Stimulated activated CD4-positive, alpha-beta T cell treated with anti-CD3 and anti-CD28 coated beads, Interleukin-2, amount 100 ng/mL, for 4 hours (primary cell): ENCODE measurements around the gene HDHD5.
A peak's percentile ranks its signal among the peaks of the same experiment; 100 is the strongest.

Experiments
- DNase-seq: peaks from one replicate; pipeline ENCODE4 v3.0.0-alpha.2; 2020; ENCODE audit warnings: low read depth

Gene HDHD5

GRCh38 chr22:17158568-17159503 is at the start of gene HDHD5:
Gene HDHD5, minus strand, starts transcription at chr22:17159277. Its CDS starts 26 bp downstream, at chr22:17159251.
- peak; percentile 88 for DNase-seq

- no peak for DNase-seq
These were observed 46.4 kb upstream of the HDHD5 start for GRCh38 chr22:17205432-17205831.

- DNase-seq: no peak
These were observed 42.3 kb upstream of the HDHD5 start for GRCh38 chr22:17201285-17201945.

- no peak for DNase-seq
These were observed 40.1 kb upstream of the HDHD5 start for GRCh38 chr22:17199003-17199731.

- DNase-seq: no peak
These were observed 39.3 kb upstream of the HDHD5 start for GRCh38 chr22:17198170-17199002.

- DNase-seq: no peak
These were observed 35.1 kb upstream of the HDHD5 start for GRCh38 chr22:17194213-17194612.

- DNase-seq: no peak
These were observed 33.1 kb upstream of the HDHD5 start for GRCh38 chr22:17192186-17192585.

GRCh38 chr22:17191163-17191784 is 32.2 kb upstream of the HDHD5 start:
- no peak for DNase-seq

- no peak for DNase-seq
These were observed 31.6 kb upstream of the HDHD5 start for GRCh38 chr22:17190702-17191101.

- no peak for DNase-seq
These were observed 17.6 kb upstream of the HDHD5 start for GRCh38 chr22:17176715-17177114.

GRCh38 chr22:17172029-17172833 is 13.2 kb upstream of the HDHD5 start:
- DNase-seq: no peak

- DNase-seq: peak; percentile 57
These were observed 12.3 kb upstream of the HDHD5 start for GRCh38 chr22:17171153-17172028.

- DNase-seq: no peak
These were observed 8.4 kb upstream of the HDHD5 start for GRCh38 chr22:17167486-17167885.

- no peak for DNase-seq
These were observed 5.4 kb upstream of the HDHD5 start for GRCh38 chr22:17164392-17165024.

GRCh38 chr22:17162731-17163130 is 3.7 kb upstream of the HDHD5 start:
- DNase-seq: no peak

- DNase-seq: no peak
These were observed 2.9 kb upstream of the HDHD5 start for GRCh38 chr22:17161991-17162390.

- DNase-seq: peak; percentile 59
These were observed 451 bp upstream of the HDHD5 start for GRCh38 chr22:17159504-17159951.

GRCh38 chr22:17158176-17158567 is 905 bp downstream of the HDHD5 start:
- DNase-seq: no peak

GRCh38 chr22:17157714-17158113 is 1.4 kb downstream of the HDHD5 start:
- DNase-seq: no peak
